DND-41 (cell line): ENCODE measurements around the gene AMMECR1L.
"Not testable (repeated sequence)": the region's sequence is repeated elsewhere in the genome, so short reads cannot be mapped to it uniquely, and the experiment has no call there.

Experiments
- ATAC-seq: fragments of 200-7000 bp; cut with Tn5 transposase; 3 replicates; pipeline ENCODE4 v1.9.1; 2021; ENCODE audit warnings: low read depth; ENCODE audit not compliant: insufficient read depth
- DNase-seq: peaks from one replicate; pipeline ENCODE4 v3.0.0-alpha.2; 2020
- H2AFZ ChIP-seq: 2 replicates; pipeline ENCODE4 v1.6.0; 2012; ENCODE audit warnings: low read depth, low read length
- H3K27ac ChIP-seq: 2 replicates; pipeline ENCODE4 v1.5.1; 2012; ENCODE audit warnings: low read length, inconsistent platforms
- H3K27me3 ChIP-seq: fragments of 200-600 bp; sonication (generic); 2 replicates; pipeline ENCODE4 v1.6.0; 2012; ENCODE audit warnings: low read length, mild to moderate bottlenecking, inconsistent platforms; ENCODE audit not compliant: insufficient read depth, poor library complexity
- H3K36me3 ChIP-seq: 2 replicates; pipeline ENCODE4 v1.5.1; 2012; ENCODE audit warnings: low read length, inconsistent platforms; ENCODE audit not compliant: insufficient read depth
- H3K4me1 ChIP-seq: 2 replicates; pipeline ENCODE4 v1.5.1; 2012; ENCODE audit warnings: mild to moderate bottlenecking, low read length; ENCODE audit not compliant: insufficient read depth
- H3K4me2 ChIP-seq: 2 replicates; pipeline ENCODE4 v1.6.0; 2012; ENCODE audit warnings: mild to moderate bottlenecking, moderate library complexity, low read length, inconsistent platforms; ENCODE audit not compliant: insufficient read depth
- H3K4me3 ChIP-seq, 2 experiments: fragments of 200-600 bp in 1 of 2; shearing (Covaris generic) in 1 of 2; 2 replicates each; pipeline ENCODE4 v1.5.1; 2012 to 2016; ENCODE audit warnings: inconsistent platforms in 2 of 2, low read length in 2 of 2, mild to moderate bottlenecking in 2 of 2, low read depth in 1 of 2, moderate library complexity in 1 of 2
- H3K79me2 ChIP-seq: 2 replicates; pipeline ENCODE4 v1.6.0; 2012; ENCODE audit warnings: low read length, inconsistent platforms; ENCODE audit not compliant: insufficient read depth
- H3K9ac ChIP-seq: 2 replicates; pipeline ENCODE4 v1.6.0; 2012; ENCODE audit warnings: low read depth, mild to moderate bottlenecking, inconsistent platforms, low read length, moderate library complexity
- H3K9me3 ChIP-seq: 2 replicates; pipeline ENCODE4 v1.5.1; 2012; ENCODE audit warnings: low read length, moderate library complexity, mild to moderate bottlenecking, inconsistent platforms; ENCODE audit not compliant: insufficient read depth, severe bottlenecking
- H4K20me1 ChIP-seq: 2 replicates; pipeline ENCODE4 v1.6.0; 2012; ENCODE audit warnings: low read length; ENCODE audit not compliant: insufficient read depth
- CTCF ChIP-seq: IDR thresholded peaks from 2 replicates; pipeline ENCODE4 v1.5.1; 2012; ENCODE audit warnings: borderline replicate concordance, low read length, moderate library complexity, mild to moderate bottlenecking; ENCODE audit not compliant: poor library complexity, severe bottlenecking; ENCODE audit errors: extremely low read depth
- EZH2 ChIP-seq: IDR thresholded peaks from 3 replicates; pipeline ENCODE4 v1.6.1; 2012; ENCODE audit warnings: borderline replicate concordance, low read depth, mild to moderate bottlenecking, moderate library complexity, low read length, inconsistent platforms; ENCODE audit not compliant: severe bottlenecking

The AMMECR1L gene

GRCh38 chr2:127888772-127889171 is 3.0 kb upstream of the AMMECR1L start:
- Histone ChIP-seq H3K4me2 (no peak overlapping the region), H2AFZ (no peak overlapping the region)

GRCh38 chr2:127887776-127888130 is 2.0 kb upstream of the AMMECR1L start:
- Histone ChIP-seq H3K9ac (no peak overlapping the region), H3K79me2 (peaks cover 30% of the 10 kb centered on the region), H3K27ac (no peak overlapping the region), H4K20me1 (peaks cover 15% of the 10 kb centered on the region; the same call in 1 of the 2 replicates), H3K4me2 (peak overlapping the region; percentile 53; the same call in 1 of the 2 replicates), H2AFZ (no peak overlapping the region), H3K9me3 (no peaks in the 10 kb centered on the region), H3K4me3 (no peak overlapping the region), H3K27me3 (no peaks in the 10 kb centered on the region), H3K4me1 (peaks cover 35% of the 10 kb centered on the region), H3K36me3 (peaks cover 22% of the 10 kb centered on the region)
- TF ChIP-seq EZH2, result no peak
- TF ChIP-seq CTCF, result no peak
- no peak for DNase-seq
- no peak for ATAC-seq

More at GRCh38 chr2:127888772-127889171, 3.0 kb upstream of the AMMECR1L start:
- no peak overlapping the region for H3K4me3 ChIP-seq
- TF ChIP-seq CTCF (no peak), EZH2 (no peak)
- H3K27ac ChIP-seq, result no peak overlapping the region
- peaks cover 13% of the 10 kb centered on the region; the same call in 1 of the 2 replicates for H4K20me1 ChIP-seq
- peaks cover 20% of the 10 kb centered on the region for H3K79me2 ChIP-seq
- peaks cover 12% of the 10 kb centered on the region for H3K36me3 ChIP-seq
- H3K4me1 ChIP-seq, result peaks cover 25% of the 10 kb centered on the region
- no peaks in the 10 kb centered on the region for H3K9me3 ChIP-seq
- no peak overlapping the region for H3K9ac ChIP-seq
- no peaks in the 10 kb centered on the region for H3K27me3 ChIP-seq
- DNase-seq, result no peak
- ATAC-seq, result no peak

- no peak for ATAC-seq
- TF ChIP-seq CTCF, result no peak
- TF ChIP-seq EZH2, result no peak
- Histone ChIP-seq H3K9me3 (no peaks in the 10 kb centered on the region), H3K79me2 (peaks cover 35% of the 10 kb centered on the region), H3K27ac (no peak overlapping the region), H4K20me1 (peaks cover 17% of the 10 kb centered on the region; the same call in 1 of the 2 replicates), H3K4me3 (peak overlapping the region in 1 of 2 experiments; percentile 66; a peak in 2 of 4 replicates), H3K4me2 (peak overlapping the region; percentile 53), H3K9ac (peak overlapping the region; percentile 69; the same call in 1 of the 2 replicates), H3K36me3 (peaks cover 28% of the 10 kb centered on the region), H2AFZ (no peak overlapping the region), H3K27me3 (no peaks in the 10 kb centered on the region), H3K4me1 (peaks cover 39% of the 10 kb centered on the region)
- no peak for DNase-seq
These were observed 1.5 kb upstream of the AMMECR1L start for GRCh38 chr2:127887082-127887775.

- Histone ChIP-seq H3K9ac (peak overlapping the region; percentile 69), H3K36me3 (peaks cover 34% of the 10 kb centered on the region), H3K79me2 (peaks cover 42% of the 10 kb centered on the region), H3K27ac (peak overlapping the region; percentile 54; the same call in 1 of the 2 replicates), H3K4me1 (peaks cover 42% of the 10 kb centered on the region), H4K20me1 (peaks cover 18% of the 10 kb centered on the region; the same call in 1 of the 2 replicates), H3K4me2 (peak overlapping the region; percentile 53), H2AFZ (peak overlapping the region; percentile 79), H3K4me3 (peak overlapping the region; percentile 43 to 66; a peak in 3 of 4 replicates)
- ATAC-seq, result peak; percentile 23
- DNase-seq, H3K27me3 ChIP-seq, H3K9me3 ChIP-seq: not testable (repeated sequence)
These were observed 808 bp upstream of the AMMECR1L start for GRCh38 chr2:127886593-127886935.
